ENCODE results near the gene MYOF. TPM values are rescaled to one million over a fixed set of nuclear protein-coding genes. Genes with fewer than 3 reads are reported as not detected.
A peak's percentile ranks its signal among the peaks of the same experiment; 100 is the strongest.

Gene MYOF
- polyA plus RNA-seq, 1 donor (not counting 4 experiments of a cell fraction or from before 2014, with no cell fraction given) = 232 TPM

DNA sequence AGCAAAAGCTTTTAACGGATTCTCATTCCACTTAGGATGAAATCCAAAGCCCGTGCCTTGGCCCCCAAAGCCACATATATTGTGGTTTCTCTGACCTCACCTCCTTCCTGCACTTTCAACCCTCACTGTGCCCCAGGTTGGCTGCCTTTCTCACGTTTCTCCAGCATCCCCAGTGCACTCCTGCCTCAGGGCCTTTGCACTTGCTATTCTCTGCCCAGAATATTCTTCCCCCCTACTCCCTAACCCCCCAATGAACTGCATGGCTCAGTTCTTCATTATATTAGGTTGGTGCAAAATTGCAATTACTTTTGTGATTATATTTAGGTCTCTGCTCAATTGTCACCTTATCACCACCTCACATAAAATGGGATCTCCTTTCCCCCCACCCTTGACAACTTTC is 34.2 kb downstream of the MYOF start:
- Histone ChIP-seq H3K9me1 (ENCODE audit: control insufficient read depth, extremely low read depth, insufficient read depth, low read length) (no peaks in the 10 kb centered on the region), H3K4me3 (ENCODE audit: control insufficient read depth in 2 of 3, extremely low read depth in 1 of 3, insufficient read depth in 2 of 3, low read depth in 1 of 3, low read length in 3 of 3) (no peak overlapping the region), H3K27ac (ENCODE audit: control insufficient read depth, insufficient read depth, low read length) (no peak overlapping the region), H3K27me3 (ENCODE audit: control insufficient read depth, extremely low read depth, insufficient read depth, low read length) (no peaks in the 10 kb centered on the region), H3K36me3 (ENCODE audit: control insufficient read depth in 2 of 2, extremely low read depth in 1 of 2, insufficient read depth in 2 of 2, low read length in 2 of 2) (peaks cover 27 to 32% of the 10 kb centered on the region in 2 experiments), H3K9ac (ENCODE audit: control insufficient read depth, extremely low read depth, insufficient read depth, low read length) (no peak overlapping the region), H3K4me2 (ENCODE audit: control insufficient read depth, extremely low read depth, insufficient read depth, low read depth, low read length) (no peak overlapping the region), H3K79me2 (ENCODE audit: control insufficient read depth, insufficient read depth, low read length) (peaks cover 42% of the 10 kb centered on the region), H3K4me1 (ENCODE audit: control insufficient read depth, extremely low read depth, insufficient read depth, low read length) (peaks cover 34% of the 10 kb centered on the region), H4K20me1 (ENCODE audit: control insufficient read depth, extremely low read depth, insufficient read depth, low read length) (no peaks in the 10 kb centered on the region), H2AFZ (ENCODE audit: control insufficient read depth, low read length) (no peak overlapping the region), H3K9me3 (ENCODE audit: control insufficient read depth, low read depth, low read length) (no peaks in the 10 kb centered on the region)
- dilution Hi-C loops (cut with MboI; ENCODE audit: extremely low pct_ligation_motif_present, low sequenced_read_pairs) = no loop called here
- FAIRE-seq (no peak), DNase-seq (ENCODE audit: low read depth, low spot score) (no peak)
- TF ChIP-seq, protein P1, sequence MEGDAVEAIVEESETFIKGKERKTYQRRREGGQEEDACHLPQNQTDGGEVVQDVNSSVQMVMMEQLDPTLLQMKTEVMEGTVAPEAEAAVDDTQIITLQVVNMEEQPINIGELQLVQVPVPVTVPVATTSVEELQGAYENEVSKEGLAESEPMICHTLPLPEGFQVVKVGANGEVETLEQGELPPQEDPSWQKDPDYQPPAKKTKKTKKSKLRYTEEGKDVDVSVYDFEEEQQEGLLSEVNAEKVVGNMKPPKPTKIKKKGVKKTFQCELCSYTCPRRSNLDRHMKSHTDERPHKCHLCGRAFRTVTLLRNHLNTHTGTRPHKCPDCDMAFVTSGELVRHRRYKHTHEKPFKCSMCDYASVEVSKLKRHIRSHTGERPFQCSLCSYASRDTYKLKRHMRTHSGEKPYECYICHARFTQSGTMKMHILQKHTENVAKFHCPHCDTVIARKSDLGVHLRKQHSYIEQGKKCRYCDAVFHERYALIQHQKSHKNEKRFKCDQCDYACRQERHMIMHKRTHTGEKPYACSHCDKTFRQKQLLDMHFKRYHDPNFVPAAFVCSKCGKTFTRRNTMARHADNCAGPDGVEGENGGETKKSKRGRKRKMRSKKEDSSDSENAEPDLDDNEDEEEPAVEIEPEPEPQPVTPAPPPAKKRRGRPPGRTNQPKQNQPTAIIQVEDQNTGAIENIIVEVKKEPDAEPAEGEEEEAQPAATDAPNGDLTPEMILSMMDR (optimal IDR thresholded peaks at IDR 0.05 in 1 of 3, IDR thresholded peaks at IDR 0.05 in 1 of 3, conservative IDR thresholded peaks at IDR 0.05 in 1 of 3; ENCODE audit: extremely low read depth in 1 of 3, insufficient read depth in 2 of 3, low read length in 3 of 3) = no peak
- TF ChIP-seq EZH2 (IDR thresholded peaks at IDR 0.05; ENCODE audit: low read length) = no peak

DNA sequence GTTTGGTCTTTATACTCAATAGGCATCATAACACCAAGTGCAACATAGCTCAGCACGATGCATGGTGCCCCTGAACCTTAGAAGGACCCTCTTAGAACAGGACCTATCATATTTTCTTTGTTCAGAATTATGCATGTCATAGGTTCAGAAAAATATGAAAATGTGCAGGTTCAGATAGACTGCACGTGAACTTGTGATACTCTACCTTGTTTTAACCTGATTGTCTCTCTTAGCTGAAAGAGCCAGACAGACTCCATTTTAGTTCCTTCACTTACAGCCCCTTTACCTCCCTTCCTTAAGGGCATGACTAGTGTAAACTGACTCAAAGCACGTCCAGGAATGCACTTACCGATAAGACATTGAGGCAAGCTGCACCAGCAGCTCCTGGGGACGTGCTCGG is 35.1 kb downstream of the MYOF start:
- Histone ChIP-seq H3K9me1 (ENCODE audit: control insufficient read depth, extremely low read depth, insufficient read depth, low read length) (no peaks in the 10 kb centered on the region), H2AFZ (ENCODE audit: control insufficient read depth, low read length) (no peak overlapping the region), H3K27ac (ENCODE audit: control insufficient read depth, insufficient read depth, low read length) (peak overlapping the region; percentile 95), H3K9me3 (ENCODE audit: control insufficient read depth, low read depth, low read length) (no peaks in the 10 kb centered on the region), H3K4me2 (ENCODE audit: control insufficient read depth, extremely low read depth, insufficient read depth, low read depth, low read length) (peak overlapping the region; percentile 72), H3K36me3 (ENCODE audit: control insufficient read depth in 2 of 2, extremely low read depth in 1 of 2, insufficient read depth in 2 of 2, low read length in 2 of 2) (peaks cover 25 to 32% of the 10 kb centered on the region in 2 experiments), H3K9ac (ENCODE audit: control insufficient read depth, extremely low read depth, insufficient read depth, low read length) (peak overlapping the region; percentile 72), H3K27me3 (ENCODE audit: control insufficient read depth, extremely low read depth, insufficient read depth, low read length) (no peaks in the 10 kb centered on the region), H4K20me1 (ENCODE audit: control insufficient read depth, extremely low read depth, insufficient read depth, low read length) (no peaks in the 10 kb centered on the region), H3K4me1 (ENCODE audit: control insufficient read depth, extremely low read depth, insufficient read depth, low read length) (peaks cover 42% of the 10 kb centered on the region), H3K4me3 (ENCODE audit: control insufficient read depth in 2 of 3, extremely low read depth in 1 of 3, insufficient read depth in 2 of 3, low read depth in 1 of 3, low read length in 3 of 3) (no peak overlapping the region), H3K79me2 (ENCODE audit: control insufficient read depth, insufficient read depth, low read length) (peaks cover 46% of the 10 kb centered on the region)
- DNase-seq (ENCODE audit: low read depth, low spot score) (no peak), FAIRE-seq (peak; percentile 53)
- TF ChIP-seq, protein P1 (optimal IDR thresholded peaks at IDR 0.05 in 1 of 3, IDR thresholded peaks at IDR 0.05 in 1 of 3, conservative IDR thresholded peaks at IDR 0.05 in 1 of 3; ENCODE audit: extremely low read depth in 1 of 3, insufficient read depth in 2 of 3, low read length in 3 of 3) = no peak
- dilution Hi-C loops (cut with MboI; ENCODE audit: extremely low pct_ligation_motif_present, low sequenced_read_pairs) = no loop called here
